RWPE1 (cell line): Measurements from ENCODE around the gene MARVELD1.

Source experiments
- CTCF ChIA-PET: fragments of 350-600 bp; sonication (Branson Sonifier 250); formaldehyde crosslinking; extraction: SDS; loops from one replicate; lab custom pipeline; 2021; lab: Yijun Ruan, JAX
- POLR2A ChIA-PET: fragments of 400-600 bp; formaldehyde crosslinking; extraction: SDS; loops from one replicate; lab custom pipeline; 2020; ENCODE audit warnings: antibody characterized with exemption; ENCODE audit not compliant: low non-redundant PET; lab: Yijun Ruan, JAX
- DNase-seq: peaks from one replicate; pipeline ENCODE4 v3.0.0; 2012; ENCODE audit warnings: low spot score
- H3K27ac ChIP-seq: fragments of 450-650 bp; 2 replicates; pipeline ENCODE4 v1.5.1; 2017
- CTCF ChIP-seq: fragments of 450-650 bp; conservative IDR thresholded peaks from 2 replicates; pipeline ENCODE4 v1.5.1; 2017; ENCODE audit warnings: low read depth, mild to moderate bottlenecking

The MARVELD1 gene

DNA sequence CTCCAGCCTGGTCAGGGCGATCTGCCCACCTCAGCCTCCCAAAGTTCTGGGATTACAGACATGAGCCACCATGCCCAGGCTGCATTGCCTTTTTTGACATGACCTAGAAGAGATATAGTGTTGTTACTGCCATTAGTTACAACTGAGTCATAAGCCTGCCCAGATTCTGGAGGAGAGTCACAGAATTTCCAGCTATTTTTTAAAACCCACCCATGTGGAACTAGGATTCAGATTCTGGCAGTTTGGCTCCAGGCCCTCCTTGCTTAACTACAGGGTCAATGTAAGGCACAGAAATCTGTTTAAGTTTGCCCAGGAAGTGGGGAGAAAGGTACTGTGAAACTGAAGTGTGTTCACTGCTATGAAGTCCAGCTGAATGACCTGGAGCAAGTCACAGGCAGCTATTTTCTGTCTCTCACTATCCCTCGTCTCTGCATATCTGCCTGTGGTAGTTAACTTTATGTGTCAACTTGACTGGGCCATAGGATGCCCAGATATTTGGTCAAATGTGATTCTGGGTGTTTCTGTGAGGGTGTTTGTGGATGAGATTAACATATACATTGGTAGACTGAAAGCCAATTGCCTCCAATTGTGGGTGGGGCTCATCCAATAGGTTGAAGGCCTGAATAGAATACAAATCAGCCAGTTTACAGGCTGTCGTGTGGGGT lies 8.4 kb upstream of the MARVELD1 start:
- TF ChIP-seq CTCF = no peak
- H3K27ac ChIP-seq = no peak overlapping the region
- ChIA-PET POLR2A (interaction anchor here (0.6 to 0.7 kb wide), 2 partner anchors 22 to 45 kb away, joined by 4 to 6 read pairs; no protein-coding TSS in a partner anchor), CTCF (no interaction called here)
- DNase-seq = no peak

- POLR2A ChIA-PET = interaction anchor here (1.7 kb wide), 1 partner anchor 20 kb away, joined by 5 read pairs; the partner anchor contains the start of gene AVPI1
- CTCF ChIA-PET = interaction anchor here (6.2 kb wide), 1 partner anchor 26 kb away, joined by 122 read pairs; the partner anchor contains the start of gene ZFYVE27
- no peak for TF ChIP-seq CTCF
- H3K27ac ChIP-seq = 0 out of 2 replicates have a peak overlapping the region, but pooled peaks have one; percentile 7
- no peak for DNase-seq
Observed at GRCh38 chr10:97707134-97707861, 6.2 kb upstream of the MARVELD1 start.

DNA sequence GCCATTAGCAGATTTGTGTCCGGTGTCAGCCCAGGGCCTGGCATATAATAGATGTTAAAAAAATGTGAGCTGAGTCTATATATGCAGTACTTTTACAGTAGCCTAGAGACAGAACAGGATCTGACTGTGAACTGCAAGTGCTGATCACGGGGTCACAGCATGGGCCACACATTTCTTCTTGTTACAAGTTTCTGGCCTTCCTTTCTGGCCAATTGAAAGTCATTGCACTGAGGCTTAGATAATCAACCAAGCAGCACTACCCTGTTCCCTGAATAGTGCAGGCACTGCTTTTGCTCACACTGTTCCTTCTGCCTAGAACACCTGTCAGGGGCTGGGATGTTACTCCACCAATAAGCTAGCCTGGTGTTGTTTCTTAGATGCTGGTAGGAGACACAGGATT lies 5.4 kb upstream of the MARVELD1 start:
- no peak for TF ChIP-seq CTCF
- no peak overlapping the region for H3K27ac ChIP-seq
- ChIA-PET CTCF (interaction anchor here (0.6 to 6.2 kb wide), 4 partner anchors 14 to 25 kb away, joined by 3 to 122 read pairs (median 3); partner anchors contain the start of genes AVPI1 and ZFYVE27), POLR2A (interaction anchor here (1.7 kb wide), 1 partner anchor 21 kb away, joined by 5 read pairs; the partner anchor contains the start of gene AVPI1)
- no peak for DNase-seq

GRCh38 chr10:97708976-97709946 lies 4.3 kb upstream of the MARVELD1 start:
- no peak for DNase-seq
- POLR2A ChIA-PET = interaction anchor here (0.6 to 1.7 kb wide), 3 partner anchors 9 to 22 kb away, joined by 3 to 5 read pairs (median 4); partner anchors contain the start of gene AVPI1
- peak; percentile 78 for TF ChIP-seq CTCF
- no peak overlapping the region; the same call in 1 of the 2 replicates for H3K27ac ChIP-seq
- CTCF ChIA-PET = interaction anchor here (0.5 to 6.2 kb wide), 21 partner anchors 8 to 394 kb away, joined by 3 to 122 read pairs (median 4); partner anchors contain the start of genes AVPI1 and ZFYVE27

DNA sequence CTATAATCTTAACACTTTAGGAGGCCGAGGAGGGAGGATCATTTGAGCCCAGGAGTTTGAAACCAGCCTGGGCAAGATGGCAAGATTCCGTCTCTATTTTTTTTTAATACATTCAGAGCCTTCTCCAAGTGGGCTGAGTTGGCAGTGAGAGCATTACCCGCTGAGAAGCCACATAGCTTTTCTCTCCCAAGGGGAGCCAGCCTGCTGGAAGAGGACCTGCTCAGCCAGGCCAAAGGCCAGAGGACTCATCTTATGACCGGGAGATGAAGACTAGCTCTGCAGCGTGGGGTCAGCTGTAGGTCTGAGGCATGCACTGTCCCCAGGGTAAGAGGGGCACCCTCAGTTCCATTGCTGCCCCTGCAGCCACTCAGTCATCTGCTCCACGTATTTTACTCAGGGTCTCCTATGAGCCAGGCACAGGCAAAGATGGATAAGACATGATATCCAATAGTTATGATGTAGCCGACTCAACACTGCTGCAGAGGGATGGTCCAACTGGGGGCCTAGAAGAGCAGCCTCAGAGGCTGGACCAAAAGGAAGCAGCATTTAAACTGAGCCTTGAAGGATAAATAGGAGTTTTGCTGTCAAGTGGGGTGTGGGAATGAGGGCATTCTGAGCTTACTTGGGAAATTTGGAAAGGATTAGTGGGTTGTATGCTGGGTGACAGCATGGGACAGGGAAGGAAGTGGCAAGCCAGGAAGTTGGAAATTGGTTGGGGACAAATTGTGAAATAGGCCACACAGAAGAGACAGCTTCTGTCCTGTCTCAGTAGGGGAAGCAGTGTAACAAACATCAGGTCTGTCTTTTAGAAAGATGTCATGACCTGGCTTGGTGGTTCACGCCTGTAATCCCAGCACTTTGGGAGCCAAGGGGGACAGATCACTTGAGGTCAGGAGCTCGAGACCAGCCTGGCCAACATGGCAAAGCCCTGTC lies 1.6 kb upstream of the MARVELD1 start:
- CTCF ChIA-PET = interaction anchor here (0.5 to 6.2 kb wide), 4 partner anchors 10 to 36 kb away, joined by 3 to 122 read pairs (median 4); partner anchors contain the start of gene ZFYVE27
- DNase-seq = no peak
- peak overlapping the region; percentile 99 for H3K27ac ChIP-seq
- POLR2A ChIA-PET = interaction anchor here (0.8 kb wide), 1 partner anchor 22 kb away, joined by 3 read pairs; no protein-coding TSS in a partner anchor
- TF ChIP-seq CTCF = no peak
